ENCODE data around the gene TDP2. TPM values are rescaled to one million over a fixed set of nuclear protein-coding genes. Genes with fewer than 3 reads are reported as not detected.

The TDP2 gene
- polyA plus RNA-seq, 1 donor from 2014 or later, result 38.3 TPM

- no peak overlapping the region for H3K27ac Mint-ChIP-seq
- no peaks in the 10 kb centered on the region for H3K27me3 Mint-ChIP-seq
- H3K36me3 Mint-ChIP-seq, result peaks cover 2% of the 10 kb centered on the region
- no peak overlapping the region for H3K4me3 Mint-ChIP-seq
- peaks cover 0 to under 1% (median 0%) of the 10 kb centered on the region in 3 donors for H3K4me1 Mint-ChIP-seq
- no peaks in the 10 kb centered on the region for H3K9me3 Mint-ChIP-seq
Measured at GRCh38 chr6:24610672-24611071, 56.0 kb downstream of the TDP2 start.

DNA sequence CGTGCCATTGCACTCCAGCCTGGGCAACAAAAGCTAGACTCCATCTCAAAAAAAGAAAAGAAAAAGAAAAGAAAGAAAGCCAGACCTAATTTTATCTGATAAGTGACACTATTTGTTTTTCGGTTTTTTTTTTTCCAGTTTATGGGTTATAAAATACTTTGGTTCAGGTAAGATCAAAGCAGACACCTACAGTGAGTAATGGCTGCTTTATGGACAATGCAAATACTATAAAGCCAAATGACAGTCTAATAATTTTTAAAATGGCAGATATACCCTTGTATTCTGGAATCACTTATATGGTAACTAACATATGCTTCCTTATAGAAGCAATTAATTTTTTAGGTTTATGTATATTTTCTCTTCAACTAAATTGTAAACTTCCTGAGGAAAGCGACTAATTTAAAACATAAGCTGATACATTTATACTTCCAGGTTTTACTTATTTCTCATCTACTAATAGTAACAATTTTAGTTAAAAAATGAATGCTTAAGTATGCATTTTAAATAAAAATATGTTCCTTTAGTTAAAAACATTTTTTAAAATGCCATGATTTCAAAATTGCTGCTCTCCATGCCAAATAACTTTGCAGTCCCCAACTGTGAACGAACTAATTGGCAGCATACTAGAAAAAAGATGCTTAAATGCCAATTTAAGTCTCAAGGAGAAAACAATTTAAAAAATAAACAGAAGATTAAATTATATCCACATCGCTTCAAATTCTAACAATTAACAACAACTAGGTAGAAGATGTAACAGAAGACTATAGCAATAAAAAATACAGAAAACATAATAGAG, 59.2 kb downstream of the TDP2 start:
- Mint-ChIP-seq H3K4me3 (no peak overlapping the region), H3K27ac (no peak overlapping the region), H3K9me3 (no peaks in the 10 kb centered on the region), H3K36me3 (peaks cover 2% of the 10 kb centered on the region), H3K27me3 (no peaks in the 10 kb centered on the region), H3K4me1 (no peaks in the 10 kb centered on the region)

DNA sequence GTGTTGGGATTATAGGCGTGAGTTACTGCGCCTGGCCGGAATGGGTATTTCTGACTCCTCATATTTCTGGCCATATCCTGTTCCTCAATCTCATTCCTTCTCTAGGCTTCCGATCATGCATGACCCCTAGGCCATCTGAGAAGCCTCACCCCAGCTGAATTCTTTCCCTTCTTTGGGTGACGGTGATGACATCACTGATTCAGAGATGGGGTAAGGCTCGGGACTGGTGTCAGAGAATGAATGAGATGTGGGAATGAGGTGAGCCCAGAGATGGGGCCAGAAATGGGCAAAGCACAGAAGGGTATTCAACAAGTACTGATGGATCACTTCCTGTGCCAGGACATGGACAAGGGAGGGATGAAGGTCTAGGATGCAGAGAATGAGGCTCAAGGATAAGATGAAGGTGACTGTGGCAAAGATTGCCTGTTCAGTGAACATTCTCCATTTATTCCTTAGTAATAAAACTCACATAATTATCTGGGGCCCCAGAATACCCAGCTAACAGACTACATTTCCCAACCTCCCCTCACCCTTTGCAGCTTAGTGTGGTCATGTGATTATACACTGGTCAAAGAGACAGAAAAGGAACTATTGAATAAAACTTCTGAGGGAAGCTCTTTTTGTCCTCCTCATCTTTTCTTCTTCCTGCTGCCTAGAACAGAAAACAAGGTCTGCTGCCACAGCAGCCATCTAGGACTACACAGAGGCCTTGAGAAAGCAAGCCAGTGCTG, 60.3 kb downstream of the TDP2 start:
- Mint-ChIP-seq H3K9me3 (no peaks in the 10 kb centered on the region), H3K27ac (no peak overlapping the region)

GRCh38 chr6:24603241-24603640, 63.5 kb downstream of the TDP2 start:
- H3K27ac Mint-ChIP-seq, result no peak overlapping the region
- no peaks in the 10 kb centered on the region for H3K36me3 Mint-ChIP-seq
- H3K9me3 Mint-ChIP-seq, result no peaks in the 10 kb centered on the region
- H3K4me3 Mint-ChIP-seq, result no peak overlapping the region
- peaks cover 1% of the 10 kb centered on the region for H3K27me3 Mint-ChIP-seq
- H3K4me1 Mint-ChIP-seq, result no peaks in the 10 kb centered on the region

More for the DNA sequence above, 60.3 kb downstream of the TDP2 start:
- Mint-ChIP-seq H3K27me3 (no peaks in the 10 kb centered on the region), H3K4me1 (no peaks in the 10 kb centered on the region), H3K36me3 (peaks cover 2% of the 10 kb centered on the region), H3K4me3 (no peak overlapping the region)

DNA sequence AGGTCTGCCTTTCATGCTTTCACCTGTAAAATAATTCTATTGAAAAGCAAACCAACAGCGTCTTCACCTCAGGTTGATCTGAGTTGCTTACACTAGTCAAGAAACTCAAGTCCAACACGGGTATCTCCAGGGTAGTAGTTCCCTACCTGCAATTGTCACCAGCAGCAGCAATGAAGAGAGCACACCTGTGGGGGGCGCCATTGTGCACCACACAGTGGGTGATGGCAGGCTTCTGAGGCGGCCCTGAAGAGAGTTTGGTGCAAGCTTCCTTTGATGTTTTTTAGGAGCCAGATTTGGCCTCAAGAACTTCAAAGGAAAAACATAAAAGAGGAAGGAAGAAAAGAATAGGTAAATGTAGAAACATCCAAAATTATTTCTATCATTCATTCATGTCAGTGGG, 65.8 kb downstream of the TDP2 start:
- Mint-ChIP-seq H3K27ac (no peak overlapping the region), H3K36me3 (peaks cover 3% of the 10 kb centered on the region), H3K4me1 (no peaks in the 10 kb centered on the region), H3K4me3 (no peak overlapping the region), H3K9me3 (no peaks in the 10 kb centered on the region), H3K27me3 (peaks cover 2% of the 10 kb centered on the region)

Other genes with a start within 250 kb of the TDP2 start
- 0.95 TPM for gene GPLD1, start 177.3 kb downstream of the TDP2 start, polyA plus RNA-seq
- 16.0 TPM for gene ALDH5A1, start 171.9 kb downstream of the TDP2 start, polyA plus RNA-seq
- gene KIAA0319, start 20.7 kb downstream of the TDP2 start, polyA plus RNA-seq, result 1.0 TPM
- gene ACOT13, start 178 bp upstream of the TDP2 start, polyA plus RNA-seq, result 15.0 TPM
- gene C6orf62, start 52.3 kb upstream of the TDP2 start, polyA plus RNA-seq, result 102 TPM
- gene GMNN, start 108.0 kb upstream of the TDP2 start, polyA plus RNA-seq, result 7.7 TPM
- gene ARMH2, start 132.0 kb upstream of the TDP2 start, polyA plus RNA-seq, result 0.50 TPM